GM21528 (cell line): ENCODE measurements around the gene EPHA3.

Experiments used
- ATAC-seq: cut with Tn5 transposase; IDR thresholded peaks from one replicate; pipeline ENCODE4 v1.9.1; 2021; ENCODE audit warnings: mild to moderate bottlenecking, moderate library complexity; ENCODE audit not compliant: unreplicated experiment, low FRiP score

EPHA3 gene

DNA sequence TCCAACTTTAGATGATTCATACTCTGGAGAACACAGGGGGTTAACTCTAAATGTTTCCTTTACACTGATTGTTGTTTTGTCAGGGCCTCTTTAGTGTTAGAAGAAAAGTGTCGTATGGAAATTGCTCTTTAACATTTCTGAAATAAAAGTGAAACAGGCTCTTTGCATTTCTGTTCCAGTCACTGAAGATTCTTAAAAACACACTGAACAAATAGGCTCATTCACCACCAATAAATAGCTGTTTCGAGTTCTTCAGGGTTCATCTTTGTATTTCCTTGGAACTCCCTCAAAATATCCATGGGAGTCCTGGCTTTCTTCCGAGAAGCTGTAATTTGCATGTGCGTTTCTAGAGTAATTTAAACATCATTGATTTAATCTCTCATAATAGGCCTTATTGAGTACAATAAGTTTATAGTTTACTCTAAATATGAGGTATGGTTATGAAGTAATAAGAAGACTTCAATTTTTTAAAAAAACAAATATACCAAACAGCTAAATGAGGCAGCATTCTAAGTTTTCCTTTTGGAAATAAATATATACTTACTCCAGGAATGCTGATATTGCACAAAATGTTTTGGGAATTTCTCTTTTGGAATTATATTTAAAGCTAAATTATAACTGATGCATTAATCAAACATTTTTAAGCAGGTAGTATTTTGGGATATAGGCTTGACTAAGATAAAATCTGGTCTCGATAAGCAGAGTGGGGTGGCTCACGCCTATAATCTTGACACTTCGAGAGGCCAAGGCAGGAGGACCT lies 327.4 kb downstream of the EPHA3 start:
- ATAC-seq: no peak

DNA sequence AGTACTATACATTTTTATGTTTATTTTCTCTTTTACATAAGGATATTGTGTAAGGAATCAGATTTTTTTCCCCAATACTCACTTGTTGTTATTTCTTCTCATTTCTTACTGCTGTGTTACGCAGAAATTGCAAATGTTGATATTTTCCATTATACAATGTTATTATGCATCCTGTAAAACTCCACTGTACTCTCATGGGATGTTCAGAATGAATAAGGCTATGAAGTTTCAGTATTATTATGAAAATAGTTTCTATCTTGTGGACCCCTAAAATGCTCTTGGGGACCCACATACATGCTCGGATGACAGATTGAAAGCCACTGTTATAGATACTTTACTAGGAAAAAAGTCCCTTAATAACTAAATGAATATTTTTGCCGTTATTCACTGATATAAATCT lies 329.4 kb downstream of the EPHA3 start:
- ATAC-seq: no peak

DNA sequence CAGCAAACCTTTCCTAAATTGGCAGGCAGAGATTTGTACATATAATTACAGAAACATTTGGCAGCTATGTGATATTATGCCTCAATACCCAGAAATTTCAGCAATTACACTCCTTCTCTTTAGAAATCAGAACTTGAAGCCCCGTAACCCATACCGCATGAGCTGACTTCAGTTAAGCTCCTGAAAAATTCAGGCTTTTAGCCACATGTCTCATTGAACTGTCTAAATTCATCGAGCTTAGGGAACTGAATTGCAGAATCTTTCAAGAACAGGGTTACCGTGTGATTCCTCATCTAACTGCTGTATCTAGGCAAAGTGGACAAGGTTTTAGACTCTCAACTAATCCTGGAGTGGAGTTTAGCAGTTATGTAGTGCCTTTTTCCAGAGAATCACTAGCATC lies 333.0 kb downstream of the EPHA3 start:
- no peak for ATAC-seq

DNA sequence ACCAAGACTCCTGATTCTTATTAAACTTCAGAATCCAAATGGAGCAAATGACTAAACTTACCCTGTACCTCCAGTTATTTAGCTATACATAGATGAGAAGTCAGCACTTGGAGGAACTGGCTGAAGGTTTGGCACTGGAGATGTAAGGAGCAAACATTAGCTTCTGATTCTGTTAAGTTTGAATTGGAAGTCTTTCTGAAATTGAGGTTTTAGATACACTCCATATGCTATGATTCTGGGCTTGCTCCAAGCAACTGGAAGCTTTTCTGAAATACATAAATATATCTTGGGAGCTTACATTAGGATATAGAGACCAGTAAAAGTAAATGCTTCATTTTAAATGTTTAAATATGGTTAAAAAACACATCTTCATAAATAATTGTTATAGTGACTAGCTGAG lies 333.7 kb downstream of the EPHA3 start:
- ATAC-seq: no peak

DNA sequence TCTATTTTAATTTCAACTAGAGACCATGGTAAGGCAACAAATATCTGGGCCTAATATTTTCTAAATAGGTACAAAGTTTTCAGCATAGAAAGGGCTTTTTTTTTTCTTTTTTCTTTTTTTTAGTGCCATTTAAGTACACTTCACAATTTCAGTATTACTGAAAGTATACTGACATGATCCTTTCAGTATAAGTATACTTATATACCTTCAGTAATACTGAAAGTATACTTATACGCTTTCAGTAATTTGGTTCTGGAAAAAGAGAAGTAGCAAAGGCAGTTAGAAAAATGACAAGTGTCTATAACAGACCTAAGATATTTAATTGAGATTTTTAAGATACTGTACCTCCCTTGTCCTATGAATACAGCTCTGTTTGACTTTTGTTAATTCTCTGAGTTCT lies 339.2 kb downstream of the EPHA3 start:
- no peak for ATAC-seq

DNA sequence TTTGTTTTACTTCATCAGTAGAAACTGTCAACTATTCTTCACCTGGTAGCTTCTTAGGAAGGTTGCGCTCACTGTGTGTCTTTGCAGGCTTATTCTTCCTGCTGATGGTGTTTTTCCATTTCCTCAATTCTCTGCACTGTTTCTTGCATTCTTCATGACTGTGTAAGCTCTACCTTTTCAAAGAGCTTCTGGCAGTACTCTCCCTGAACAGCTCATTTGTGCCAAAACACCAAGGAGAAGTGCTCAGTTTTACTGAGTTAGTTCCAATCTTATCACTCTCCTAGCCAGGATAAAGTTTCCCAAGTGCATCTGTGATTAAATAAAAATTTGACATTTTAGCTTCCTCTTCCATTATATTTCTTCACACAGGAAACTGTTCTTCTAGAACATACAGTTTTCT lies 339.8 kb downstream of the EPHA3 start:
- ATAC-seq: no peak

DNA sequence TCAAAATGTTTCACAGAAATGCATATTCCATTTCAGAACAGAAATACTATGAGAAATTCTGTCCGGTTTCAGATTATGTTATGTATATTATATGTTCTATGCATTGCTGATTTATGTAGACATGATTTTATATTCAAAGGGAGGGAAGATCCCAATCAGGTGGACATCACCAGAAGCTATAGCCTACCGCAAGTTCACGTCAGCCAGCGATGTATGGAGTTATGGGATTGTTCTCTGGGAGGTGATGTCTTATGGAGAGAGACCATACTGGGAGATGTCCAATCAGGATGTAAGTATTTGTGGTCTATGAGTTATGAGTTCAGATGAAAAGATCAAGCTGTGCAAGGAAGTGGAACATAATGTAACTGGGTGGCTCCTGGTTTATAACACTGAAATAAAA lies 341.7 kb downstream of the EPHA3 start:
- ATAC-seq: no peak

DNA sequence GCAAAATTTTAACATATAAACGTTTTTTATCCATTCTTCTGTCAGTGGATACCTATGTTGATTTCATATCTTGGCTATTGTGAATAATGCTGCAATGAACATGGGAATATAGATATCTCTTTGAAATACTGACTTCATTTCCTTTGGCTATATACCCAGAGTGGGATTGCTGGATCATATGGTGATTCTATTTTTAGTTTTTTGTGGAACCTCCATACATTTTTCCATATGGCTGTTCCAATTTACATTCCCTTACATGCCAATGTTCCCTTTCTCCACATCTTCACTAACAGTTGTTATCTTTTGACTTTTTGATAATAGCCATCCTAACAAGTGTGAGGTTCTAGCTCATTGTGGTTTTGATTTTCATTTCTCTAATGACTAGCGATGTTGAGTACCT lies 344.6 kb downstream of the EPHA3 start:
- no peak for ATAC-seq

DNA sequence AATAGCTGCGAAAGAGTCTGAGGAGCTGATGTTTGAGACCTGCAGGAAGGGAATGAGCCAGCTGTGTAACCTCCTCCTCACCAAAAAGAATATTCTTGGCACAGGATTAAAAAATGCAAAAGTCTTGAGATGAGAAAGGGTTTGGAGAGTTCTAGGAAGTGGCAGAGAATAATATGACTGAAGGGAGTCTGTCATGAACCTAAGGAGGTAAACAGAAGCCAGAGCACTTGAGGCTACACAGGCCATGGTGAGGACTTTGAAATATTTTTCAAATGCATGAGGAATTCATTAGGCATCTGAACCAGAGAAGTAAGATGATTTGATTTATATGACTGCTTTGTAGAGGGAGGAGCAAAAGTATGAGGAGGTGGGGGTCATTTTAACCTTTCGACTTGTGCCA lies 347.8 kb downstream of the EPHA3 start:
- no peak for ATAC-seq

DNA sequence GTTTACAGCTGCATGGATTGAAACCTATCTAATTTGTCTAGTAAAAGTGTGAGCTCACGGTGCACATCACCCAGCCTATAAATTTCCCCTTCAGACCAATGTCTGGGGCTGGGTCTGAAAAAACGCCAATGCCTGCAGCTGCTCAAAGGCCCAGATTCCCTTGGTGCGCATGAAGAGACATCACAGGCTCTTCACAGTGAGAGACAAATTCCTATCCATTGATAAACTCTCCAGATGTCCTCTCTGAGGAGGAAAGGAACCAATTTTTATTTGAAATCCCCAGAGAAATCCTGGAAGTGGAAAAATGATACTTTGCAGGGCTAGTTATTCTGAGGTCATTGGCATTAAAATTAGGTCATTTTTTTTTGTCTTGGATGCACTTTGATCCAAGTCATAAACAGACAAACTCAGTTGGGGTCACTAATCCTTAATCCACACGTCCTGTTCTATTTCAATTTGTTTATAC lies 360.5 kb downstream of the EPHA3 start:
- no peak for ATAC-seq

DNA sequence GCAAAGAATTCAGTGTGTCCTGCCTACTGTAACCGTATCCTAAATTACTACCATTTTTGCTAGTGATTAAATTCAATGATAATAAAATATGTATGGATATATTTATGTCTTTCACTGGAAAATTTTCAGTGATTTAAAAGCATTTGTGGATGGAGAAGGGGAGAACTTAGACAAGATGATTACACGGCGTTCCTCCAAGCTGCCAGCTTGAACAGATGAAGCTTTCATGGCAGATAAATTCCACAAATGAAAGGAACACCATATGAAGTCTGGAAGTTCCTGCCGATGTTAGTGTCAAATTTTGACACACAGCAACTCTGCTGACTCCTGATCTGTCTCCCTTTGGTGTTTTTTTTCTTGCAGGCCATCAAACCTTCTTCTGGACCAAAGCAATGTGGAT lies 364.7 kb downstream of the EPHA3 start:
- no peak for ATAC-seq

DNA sequence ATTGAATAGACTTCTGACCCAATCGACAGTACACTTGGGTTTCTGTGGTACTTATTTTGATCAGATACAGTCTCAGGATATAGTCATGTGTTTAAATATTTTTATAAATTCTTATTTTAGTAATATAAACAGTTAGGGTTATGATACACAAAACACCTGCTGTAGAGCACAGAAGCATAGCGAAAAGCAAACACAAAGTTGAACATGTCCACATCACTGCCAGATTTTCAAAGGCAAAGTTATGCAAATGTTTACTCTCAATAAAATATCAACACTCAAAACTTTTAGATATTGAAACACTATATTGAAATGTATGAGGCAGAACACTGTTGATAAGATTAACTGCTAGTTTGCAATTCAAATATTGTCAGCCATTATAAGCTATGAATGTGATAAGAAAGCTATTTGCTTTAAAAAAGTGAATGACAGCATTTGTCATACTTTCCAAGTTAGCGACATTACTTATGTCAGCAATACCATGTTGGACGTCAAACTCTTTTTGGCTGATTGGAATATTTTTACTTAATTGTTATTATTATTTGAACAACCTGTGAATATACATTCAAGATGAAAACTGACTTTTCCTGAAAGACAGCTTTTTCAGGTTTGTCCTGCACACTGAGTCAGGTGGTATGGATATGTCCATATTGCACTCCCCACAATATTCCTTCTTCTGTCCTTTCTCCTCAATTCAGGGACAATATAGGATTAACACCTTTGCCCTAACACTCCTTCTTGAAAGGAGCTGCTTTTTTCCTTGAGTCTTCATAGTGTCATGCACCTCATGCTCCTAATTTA lies 367.1 kb downstream of the EPHA3 start:
- no peak for ATAC-seq

DNA sequence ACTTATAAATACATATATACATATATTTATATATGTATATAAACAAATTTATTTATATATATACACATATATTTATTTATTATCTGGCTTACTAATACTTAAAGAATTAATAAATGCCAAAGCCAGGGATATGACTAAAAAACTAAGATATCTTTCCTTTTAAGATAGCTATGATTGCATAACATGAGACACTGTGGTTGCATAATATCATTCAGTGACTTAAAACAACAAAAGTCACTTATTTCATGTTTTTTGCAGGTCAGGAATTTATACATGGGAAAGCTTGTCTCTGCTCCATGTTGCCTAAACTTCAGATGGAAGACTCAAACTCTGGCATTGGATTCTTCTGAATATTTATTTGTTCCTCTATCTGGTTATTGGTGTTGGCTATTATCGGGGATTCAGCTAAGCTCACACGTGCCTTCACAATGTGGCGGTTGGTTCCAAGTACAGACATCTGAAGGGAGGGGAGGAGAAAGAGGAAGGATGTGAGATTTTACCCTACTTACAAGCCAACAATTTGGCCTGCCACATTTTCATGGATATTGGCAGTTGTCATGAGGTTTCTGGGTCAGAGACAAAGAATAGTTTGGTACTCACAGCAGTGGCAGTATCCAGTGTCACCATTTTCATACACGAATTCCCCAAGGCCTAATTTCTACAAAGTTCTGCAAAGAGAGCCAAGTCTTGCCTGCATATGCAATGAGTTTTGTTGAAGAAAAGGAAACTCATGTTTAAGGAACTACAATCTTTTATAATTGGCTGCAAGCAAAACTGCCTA lies 381.6 kb downstream of the EPHA3 start:
- ATAC-seq: no peak

DNA sequence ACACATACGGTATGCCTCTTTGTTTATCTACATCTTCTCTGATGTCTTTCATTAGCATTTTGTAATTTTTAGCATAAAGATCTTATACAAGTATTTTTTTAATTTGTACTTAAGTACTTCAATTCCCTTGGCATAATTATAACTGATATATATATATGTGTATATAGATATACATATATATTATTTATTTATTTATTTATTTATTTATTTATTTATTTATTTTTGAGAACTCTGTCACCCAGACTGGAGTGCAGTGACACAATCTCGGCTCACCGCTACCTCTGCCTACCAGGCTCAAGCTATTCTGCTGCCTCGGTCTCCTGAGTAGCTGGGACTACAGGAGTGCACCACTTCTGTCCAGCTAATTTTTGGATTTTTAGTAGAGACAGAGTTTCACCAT lies 382.7 kb downstream of the EPHA3 start:
- no peak for ATAC-seq

DNA sequence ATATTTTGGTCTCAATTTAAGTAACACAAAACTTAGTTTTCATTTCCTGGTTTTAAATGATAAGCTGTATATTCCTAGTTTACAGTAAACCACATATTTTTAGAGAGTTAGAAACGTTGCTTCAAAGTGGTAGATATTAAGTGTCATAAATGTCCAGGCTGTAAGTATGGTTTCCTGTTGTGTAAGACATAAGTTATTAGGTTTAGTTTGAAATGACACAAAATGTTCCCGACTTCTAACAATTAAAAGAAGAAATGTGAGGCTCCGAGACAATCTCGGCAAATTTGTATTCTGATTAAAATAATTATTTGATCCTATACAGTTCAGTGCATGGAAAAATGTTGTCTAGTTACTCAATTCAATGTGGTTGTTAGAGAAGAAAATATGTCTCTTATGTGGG lies 387.3 kb downstream of the EPHA3 start:
- no peak for ATAC-seq

DNA sequence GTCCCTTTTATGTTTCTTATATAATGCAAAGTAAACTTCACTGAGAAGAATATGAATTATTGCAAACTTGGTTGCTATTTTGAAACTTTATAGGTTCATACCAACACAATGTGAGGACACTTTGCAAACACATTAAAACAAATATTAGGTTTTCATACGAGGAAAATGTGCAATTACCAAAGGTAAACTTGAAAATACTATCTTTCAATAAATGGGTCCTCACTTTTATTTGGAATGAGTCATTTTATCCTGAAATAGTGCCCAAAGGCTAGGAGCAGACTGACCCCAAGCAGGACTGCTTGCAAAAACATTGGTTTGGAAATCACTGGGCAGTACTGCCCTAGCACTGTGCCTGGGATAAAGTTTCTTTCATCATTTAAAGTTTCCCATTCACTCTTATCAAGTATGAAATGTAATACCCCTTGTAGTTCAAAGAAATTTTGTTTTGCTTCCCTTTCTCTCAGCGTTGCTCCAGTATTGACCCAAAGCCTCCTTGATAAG lies 396.5 kb downstream of the EPHA3 start:
- ATAC-seq: no peak

DNA sequence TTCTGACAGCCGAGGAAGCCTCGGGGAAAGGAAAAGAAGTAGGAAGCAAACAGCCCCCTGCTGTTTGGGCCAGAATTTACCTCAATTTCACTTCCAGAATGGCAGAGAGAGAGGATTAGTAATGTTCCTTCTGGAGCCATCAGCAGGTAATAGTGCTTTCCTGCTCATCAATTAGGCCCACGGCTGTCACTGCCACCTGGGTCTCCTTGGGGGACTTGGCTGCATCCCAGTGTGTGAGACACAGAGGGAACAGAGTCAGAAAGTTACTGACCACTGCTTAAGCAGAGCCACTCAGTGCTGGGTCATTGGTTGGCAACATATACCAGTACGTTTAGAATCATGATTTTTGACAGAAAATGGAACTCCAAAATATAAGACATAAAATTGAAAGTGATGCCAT lies 397.0 kb downstream of the EPHA3 start:
- ATAC-seq: no peak

DNA sequence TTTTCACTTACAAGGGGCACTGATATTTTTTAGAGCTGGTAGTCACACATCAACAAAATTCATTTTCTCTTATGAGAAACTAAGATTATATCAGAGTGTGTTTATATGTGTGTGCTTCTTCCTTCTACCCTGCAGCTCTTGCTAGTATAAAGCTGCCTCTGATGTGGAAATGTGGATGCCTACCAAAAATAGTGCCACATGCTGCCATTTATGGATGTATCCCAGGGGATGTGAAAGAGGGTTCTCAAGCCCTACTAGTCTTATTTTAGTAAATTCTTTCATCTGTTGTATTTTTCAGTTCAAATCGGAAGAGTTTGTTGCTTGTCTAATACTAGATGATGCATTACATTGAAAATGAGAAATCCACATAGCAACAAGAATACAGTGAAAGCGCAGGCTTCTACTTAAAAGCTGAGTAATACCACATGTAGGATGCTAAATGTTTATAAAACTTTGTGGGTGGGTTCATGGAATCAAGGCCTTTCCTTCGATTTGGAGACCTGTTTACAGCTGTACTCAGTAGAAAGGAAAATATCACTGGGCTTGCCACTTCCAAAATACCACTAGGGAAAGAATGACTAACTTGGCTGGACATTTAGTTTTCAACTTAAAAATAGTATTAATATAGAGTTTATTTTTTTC lies 399.2 kb downstream of the EPHA3 start:
- no peak for ATAC-seq

DNA sequence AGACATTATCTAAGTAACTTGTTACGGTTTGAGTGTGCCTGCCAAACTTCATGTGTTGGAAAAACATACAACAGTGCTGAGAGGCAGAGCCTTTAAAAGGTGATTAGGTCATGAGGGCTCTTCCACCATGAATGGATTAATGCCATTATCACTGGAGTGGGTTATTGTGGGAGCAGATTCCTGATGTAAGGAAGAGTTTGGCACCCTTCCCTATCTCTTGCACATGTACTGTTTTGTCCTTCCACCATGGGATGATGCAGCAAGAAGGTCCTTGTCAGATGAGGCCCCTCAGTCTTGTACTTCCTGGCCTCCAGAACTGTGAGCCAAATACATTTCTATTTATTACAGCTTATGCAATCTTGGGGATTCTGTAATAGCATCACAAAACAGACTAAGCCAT lies 413.9 kb downstream of the EPHA3 start:
- ATAC-seq: no peak

DNA sequence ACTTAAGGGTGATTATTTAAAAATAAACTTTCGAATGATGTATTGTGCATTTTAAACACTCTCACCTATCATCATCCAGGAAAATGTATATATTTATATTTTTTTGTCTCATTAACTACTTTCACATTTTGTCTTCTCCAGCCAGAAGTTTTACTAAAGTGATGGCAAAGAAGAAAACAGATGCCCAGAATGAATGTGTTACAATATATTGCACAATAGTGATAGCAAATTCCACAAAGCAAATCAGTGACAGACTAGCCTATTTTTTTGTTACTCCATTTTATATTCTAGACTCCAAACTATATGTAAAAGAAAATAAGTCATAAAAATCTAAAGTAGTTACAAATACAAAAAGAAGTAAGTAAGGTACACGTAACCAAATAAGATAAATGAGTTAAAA lies 414.7 kb downstream of the EPHA3 start:
- no peak for ATAC-seq

DNA sequence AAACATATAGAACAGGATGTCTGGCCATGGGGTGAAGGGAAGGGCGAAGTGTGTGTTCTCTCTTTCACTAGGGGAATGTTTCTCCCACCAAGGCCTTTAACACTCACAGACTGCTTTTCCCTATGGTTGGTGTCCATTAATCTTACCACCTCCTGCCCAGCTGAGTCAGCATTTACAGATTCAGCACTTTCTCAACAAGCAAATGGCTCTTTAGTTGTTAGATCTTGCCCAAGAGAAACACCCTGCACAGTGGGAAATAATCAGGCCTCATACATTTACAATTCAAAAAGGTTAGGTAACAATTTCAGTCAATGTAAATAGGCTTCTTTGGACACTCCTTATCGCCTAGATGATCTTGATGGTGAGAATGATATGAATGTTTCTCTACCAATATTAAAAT lies 418.2 kb downstream of the EPHA3 start:
- ATAC-seq: no peak
